Suppressor macrophage (primary cell): ENCODE measurements around the gene SCGB1D4.
"Not testable (repeated sequence)": the region's sequence is repeated elsewhere in the genome, so short reads cannot be mapped to it uniquely, and the experiment has no call there.

ENCODE experiments used
- DNase-seq, 4 experiments: peaks; one replicate each; pipeline ENCODE4 v3.0.0-alpha.2; 2020 to 2022
- total RNA-seq, 17 experiments: gene quantifications; one replicate each; lab custom pipeline; 2026; ENCODE audit warnings: mixed read lengths in 6 of 17, inconsistent platforms in 3 of 17; lab: John Stamatoyannopoulos, UW

Gene SCGB1D4
- total RNA-seq: 0 to 0.33 (median 0) reads per million in 17 experiments

DNA sequence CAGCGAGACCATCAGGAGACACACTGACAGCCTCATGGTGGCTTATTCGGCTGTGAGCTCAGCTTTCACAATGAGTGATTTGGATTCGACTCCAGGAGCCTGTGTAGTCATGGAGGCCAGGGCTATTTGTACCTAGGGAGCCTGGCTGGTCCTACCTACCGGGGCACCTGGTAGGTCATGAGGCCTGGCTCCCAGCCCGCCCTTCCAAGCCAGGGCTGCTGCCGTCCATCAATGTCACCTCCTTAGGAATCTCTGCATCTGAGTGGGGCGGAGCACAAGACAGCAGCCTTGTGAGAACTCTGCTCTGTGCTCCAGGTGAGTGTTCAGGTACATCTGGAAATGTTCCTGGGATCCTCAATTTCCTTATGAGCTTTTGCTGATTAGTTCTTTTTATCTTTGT lies at the start of gene SCGB1D4:
SCGB1D4 (minus strand) TSS at position 101 of the 400 bp plus-strand sequence; CDS start at position 36, 65 bp downstream.
- DNase-seq: no peak

GRCh38 chr11:62345861-62346260 lies 47.0 kb upstream of the SCGB1D4 start:
- DNase-seq: no peak

GRCh38 chr11:62344210-62344609 lies 45.3 kb upstream of the SCGB1D4 start:
- peak in 2 of 4 experiments; percentile 86 to 88 for DNase-seq

GRCh38 chr11:62343646-62344190 lies 44.8 kb upstream of the SCGB1D4 start:
- peak in 3 of 4 experiments; percentile 67 to 76 (median 73) for DNase-seq

- peak in 1 of 4 experiments; percentile 6 for DNase-seq
These were observed 42.7 kb upstream of the SCGB1D4 start for GRCh38 chr11:62341588-62341987.

- peak; percentile 65 to 81 (median 76) for DNase-seq
These were observed 41.5 kb upstream of the SCGB1D4 start for GRCh38 chr11:62340269-62340901.

- DNase-seq: no peak
These were observed 39.3 kb upstream of the SCGB1D4 start for GRCh38 chr11:62338218-62338617.

DNA sequence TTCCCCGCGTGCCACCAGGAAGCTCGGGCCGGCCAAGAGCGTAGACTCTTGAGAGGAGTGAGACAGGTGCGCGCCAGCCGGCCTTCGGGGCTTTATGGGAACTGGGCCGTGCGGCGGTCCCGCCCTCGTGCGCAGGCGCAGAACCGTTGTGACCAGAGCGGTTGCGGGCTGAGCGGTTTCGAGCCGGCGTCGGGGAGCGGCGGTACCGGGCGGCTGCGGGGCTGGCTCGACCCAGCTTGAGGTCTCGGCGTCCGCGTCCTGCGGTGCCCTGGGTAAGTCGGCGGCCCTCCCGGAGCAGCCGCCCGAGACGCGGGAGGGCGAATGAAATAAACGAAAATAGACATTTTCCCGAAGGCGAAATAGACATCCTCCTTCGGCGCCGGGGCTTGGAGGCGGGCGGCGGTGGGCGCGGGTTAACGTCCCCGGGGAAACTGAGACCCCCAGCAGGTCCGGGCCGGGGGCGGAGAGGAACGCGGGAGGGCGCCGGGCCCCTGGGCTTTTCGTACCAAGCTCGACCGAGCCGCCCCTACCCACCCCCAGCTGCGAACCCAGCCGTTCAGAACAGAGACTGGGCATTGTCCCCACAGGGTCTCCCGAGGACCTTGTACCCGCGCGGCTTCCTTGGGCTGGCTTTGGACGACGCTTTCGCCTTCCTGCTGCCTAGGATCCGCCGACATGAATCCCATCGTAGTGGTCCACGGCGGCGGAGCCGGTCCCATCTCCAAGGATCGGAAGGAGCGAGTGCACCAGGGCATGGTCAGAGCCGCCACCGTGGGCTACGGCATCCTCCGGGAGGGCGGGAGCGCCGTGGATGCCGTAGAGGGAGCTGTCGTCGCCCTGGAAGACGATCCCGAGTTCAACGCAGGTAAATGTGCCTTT lies 38.7 kb upstream of the SCGB1D4 start, which contains the start of gene ASRGL1:
ASRGL1 (plus strand) TSS at position 146 of the 879 bp plus-strand sequence; CDS start at position 676, 530 bp downstream.
- DNase-seq: peak; percentile 85 to 94 (median 90)

- DNase-seq: not testable (repeated sequence)
These were observed 38.1 kb upstream of the SCGB1D4 start for GRCh38 chr11:62336949-62337302.

GRCh38 chr11:62333768-62334167 lies 34.9 kb upstream of the SCGB1D4 start:
- DNase-seq: peak in 2 of 4 experiments; percentile 16 to 40

- DNase-seq: not testable (repeated sequence)
These were observed 32.4 kb upstream of the SCGB1D4 start for GRCh38 chr11:62331264-62331663.

DNA sequence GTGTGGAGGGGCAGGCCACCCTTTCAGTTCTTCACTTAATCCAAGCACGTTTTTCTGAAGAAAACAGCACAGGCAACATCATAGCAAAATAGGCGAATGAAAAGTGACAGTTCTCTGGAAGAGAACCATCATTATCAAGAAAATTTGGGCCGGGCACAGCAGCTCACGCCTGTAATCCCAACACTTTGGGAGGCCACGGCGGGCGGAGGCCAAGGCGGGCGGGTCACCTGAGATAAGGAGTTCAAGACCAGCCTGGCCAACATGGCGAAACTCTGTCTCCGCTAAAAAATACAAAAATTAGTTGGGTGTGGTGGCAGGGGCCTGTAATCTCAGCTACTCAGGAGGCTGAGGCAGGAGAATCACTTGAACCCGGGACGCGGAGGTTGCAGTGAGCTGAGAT lies 28.7 kb upstream of the SCGB1D4 start:
- not testable (repeated sequence) for DNase-seq

GRCh38 chr11:62326719-62327118 lies 27.8 kb upstream of the SCGB1D4 start:
- DNase-seq: not testable (repeated sequence)

- DNase-seq: not testable (repeated sequence)
These were observed 26.9 kb upstream of the SCGB1D4 start for GRCh38 chr11:62325781-62326180.

GRCh38 chr11:62324731-62325556 lies 26.1 kb upstream of the SCGB1D4 start:
- peak; percentile 89 to 92 (median 90) for DNase-seq

GRCh38 chr11:62322524-62322923 lies 23.6 kb upstream of the SCGB1D4 start:
- DNase-seq: no peak

GRCh38 chr11:62315431-62315830 lies 16.6 kb upstream of the SCGB1D4 start:
- peak; percentile 17 to 71 (median 50) for DNase-seq

GRCh38 chr11:62309991-62310390 lies 11.1 kb upstream of the SCGB1D4 start:
- peak in 1 of 4 experiments; percentile 15 for DNase-seq

DNA sequence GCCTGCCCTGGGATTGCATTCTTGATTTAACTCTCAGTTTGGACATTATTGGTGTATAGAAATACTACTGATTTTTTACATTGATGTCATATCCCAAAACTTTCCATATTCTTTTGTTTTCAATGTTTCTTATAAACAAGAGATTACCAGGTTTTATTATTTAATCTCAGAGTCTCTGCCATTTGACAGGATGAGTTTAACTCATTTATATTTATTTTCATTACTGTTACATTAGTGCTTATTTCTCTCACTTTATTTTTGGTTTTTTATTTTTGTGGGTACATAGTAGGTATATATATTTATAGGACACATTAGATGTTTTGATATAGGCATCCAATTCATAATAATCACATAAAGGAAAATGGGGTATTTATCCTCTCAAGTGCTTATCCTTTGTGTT lies 9.1 kb upstream of the SCGB1D4 start:
- no peak for DNase-seq

GRCh38 chr11:62306227-62306626 lies 7.4 kb upstream of the SCGB1D4 start:
- no peak for DNase-seq

DNA sequence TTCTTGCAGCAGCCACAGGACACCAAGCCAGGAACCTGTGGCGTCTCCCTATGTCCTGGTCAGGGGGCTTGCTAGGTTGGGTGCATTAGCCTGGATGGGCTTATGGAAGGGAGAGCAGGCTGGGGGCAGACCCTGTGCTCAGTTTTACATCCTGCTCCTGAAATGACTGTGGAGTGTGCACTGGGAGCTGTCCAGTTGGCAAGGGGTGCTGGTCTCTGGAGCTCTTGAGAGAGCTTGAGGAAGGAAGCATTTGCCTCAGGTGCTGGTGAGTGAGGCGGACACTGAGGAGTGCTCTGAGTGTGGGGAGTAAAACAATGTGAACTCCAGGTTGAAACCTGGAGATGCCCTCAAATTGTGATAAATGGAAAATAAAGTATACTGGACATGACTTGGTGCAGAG lies 3.4 kb downstream of the SCGB1D4 start:
- DNase-seq: peak in 2 of 4 experiments; percentile 22 to 38

GRCh38 chr11:62280452-62280851 lies 18.4 kb downstream of the SCGB1D4 start:
- DNase-seq: no peak
